Tibial artery (tissue), 4 donors: Measurements from ENCODE around the gene ADAMTS17.
A peak's percentile ranks its signal among the peaks of the same experiment; 100 is the strongest.

Source experiments
- DNase-seq, 2 donors: peaks; one replicate each; pipeline ENCODE4 v3.0.0-alpha.2; 2019
- H3K27ac ChIP-seq, 2 donors: fragments of 200-600 bp; sonication (generic) in 1 of 2; 1 replicate in 1 of 2; 2 replicates in 1 of 2; pipeline ENCODE4 v1.5.1; 2018 to 2019; ENCODE audit warnings: mild to moderate bottlenecking in 1 of 2
- H3K27me3 ChIP-seq, 2 donors: fragments of 200-600 bp; sonication (generic) in 1 of 2; one replicate each; pipeline versions ENCODE4 v1.5.1 to v1.6.0; 2016 to 2019
- H3K36me3 ChIP-seq, 3 donors: fragments of 200-600 bp; sonication (generic) in 2 of 3; one replicate each; pipeline ENCODE4 v1.5.1; 2016 to 2019; ENCODE audit warnings: mild to moderate bottlenecking in 2 of 3
- H3K4me1 ChIP-seq, 4 donors: fragments of 200-600 bp; sonication (generic) in 2 of 4; 1 replicate in 3 of 4; 2 replicates in 1 of 4; pipeline ENCODE4 v1.5.1; 2016 to 2019
- H3K4me3 ChIP-seq, 2 donors: fragments of 200-600 bp; sonication (generic) in 1 of 2; 1 replicate in 1 of 2; 2 replicates in 1 of 2; pipeline ENCODE4 v1.5.1; 2018 to 2019; ENCODE audit warnings: mild to moderate bottlenecking in 2 of 2
- H3K9me3 ChIP-seq, 3 donors: fragments of 200-600 bp; sonication (generic) in 1 of 3; one replicate each; pipeline ENCODE4 v1.5.1; 2016 to 2019
- CTCF ChIP-seq, 2 experiments: fragments of 200-600 bp in 1 of 2; fragments of 450-650 bp in 1 of 2; IDR thresholded peaks; one replicate each; pipeline ENCODE4 v1.5.1; 2017 to 2019; ENCODE audit warnings: antibody characterized with exemption in 2 of 2, mild to moderate bottlenecking in 1 of 2, moderate library complexity in 1 of 2
- intact Hi-C: fragments of 100-400 bp; cut with DNase I; formaldehyde crosslinking; loops from one replicate; pipeline ENCODE4 v1.15.0; 2023; ENCODE audit warnings: low total_unique reads

The ADAMTS17 gene

GRCh38 chr15:100222349-100222715, 119.4 kb downstream of the ADAMTS17 start:
- H3K9me3 ChIP-seq = no peaks in the 10 kb centered on the region
- H3K4me3 ChIP-seq = no peak overlapping the region
- no peak for TF ChIP-seq CTCF (IDR thresholded peaks at IDR 0.05)
- H3K27ac ChIP-seq = no peak overlapping the region
- peak in 1 of 2 donors; percentile 49 for DNase-seq
- H3K36me3 ChIP-seq = no peaks in the 10 kb centered on the region
- intact Hi-C loops = no loop called here
- no peaks in the 10 kb centered on the region for H3K4me1 ChIP-seq
- no peaks in the 10 kb centered on the region for H3K27me3 ChIP-seq

DNA sequence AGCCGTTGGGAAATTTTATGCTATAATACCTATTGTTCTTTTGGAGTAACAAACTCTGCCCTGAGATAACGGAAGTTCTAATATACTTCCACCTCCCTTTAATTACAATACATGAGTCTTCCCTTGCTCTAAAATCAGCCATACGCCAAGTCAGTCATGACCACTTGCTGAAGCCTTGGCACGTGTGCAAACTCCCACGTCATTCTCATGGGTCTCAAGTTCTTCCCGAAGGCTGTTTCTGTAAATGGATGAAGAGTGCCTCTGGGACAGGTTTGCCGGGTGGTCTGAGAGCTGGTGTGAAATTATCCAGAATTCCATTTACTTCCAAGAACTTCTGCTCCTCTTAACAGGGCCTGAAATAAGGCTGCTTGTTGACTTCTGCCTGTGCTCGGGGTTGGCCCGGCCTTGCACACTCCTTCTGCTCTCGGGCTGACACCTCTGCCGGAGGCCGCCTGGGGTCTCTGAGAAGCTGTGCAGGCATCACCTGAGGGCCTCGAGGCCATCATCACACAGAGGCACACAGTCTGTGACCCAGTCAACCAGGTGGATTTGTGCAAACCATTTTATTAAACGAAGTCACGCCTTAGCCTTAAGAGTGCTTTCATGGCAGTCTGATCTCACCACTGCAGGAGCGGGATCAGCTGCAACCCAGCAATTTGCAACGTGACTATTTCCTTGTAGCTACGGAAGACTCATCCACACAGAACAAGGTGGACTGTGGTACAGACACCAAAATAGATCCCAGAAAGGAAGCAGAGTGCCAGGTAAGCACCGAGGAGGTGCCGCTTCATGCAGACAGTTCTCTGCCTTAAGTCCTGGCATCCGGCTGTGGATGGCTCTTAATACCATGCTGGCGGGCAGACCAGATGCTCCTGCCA, 120.1 kb downstream of the ADAMTS17 start:
- Histone ChIP-seq H3K4me3 (no peak overlapping the region), H3K9me3 (no peaks in the 10 kb centered on the region), H3K36me3 (no peaks in the 10 kb centered on the region), H3K27me3 (no peaks in the 10 kb centered on the region), H3K27ac (no peak overlapping the region), H3K4me1 (peaks cover 0 to 2% (median under 1%) of the 10 kb centered on the region in 4 donors)
- TF ChIP-seq CTCF (IDR thresholded peaks at IDR 0.05) = no peak
- peak in 1 of 2 donors; percentile 37 for DNase-seq
- intact Hi-C loops = no loop called here

GRCh38 chr15:100220058-100220768, 121.6 kb downstream of the ADAMTS17 start:
- H3K4me3 ChIP-seq = no peak overlapping the region
- peak in 1 of 2 donors; percentile 16 for DNase-seq
- intact Hi-C loops = no loop called here

DNA sequence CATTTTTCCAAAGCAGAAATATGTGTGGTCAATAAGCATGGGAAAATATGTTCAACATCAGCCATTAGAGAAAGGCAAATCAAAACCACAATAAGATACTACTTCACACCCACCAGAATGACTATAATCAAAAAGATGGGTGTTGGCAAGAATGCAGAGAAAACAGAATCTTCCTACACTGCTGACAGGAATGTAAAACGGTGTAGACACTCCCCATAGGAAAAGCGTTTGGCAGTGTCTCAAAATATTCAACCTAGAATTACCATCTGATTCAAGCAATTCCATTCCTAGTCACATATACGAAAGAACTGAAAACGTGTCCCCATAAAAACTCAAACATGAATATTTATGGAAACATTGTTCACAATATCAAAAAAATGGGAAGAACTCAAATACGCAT, 123.3 kb downstream of the ADAMTS17 start:
- Histone ChIP-seq H3K36me3 (no peaks in the 10 kb centered on the region), H3K27me3 (no peaks in the 10 kb centered on the region), H3K4me3 (no peak overlapping the region), H3K27ac (no peak overlapping the region), H3K9me3 (no peaks in the 10 kb centered on the region), H3K4me1 (peaks cover 0 to 28% (median 20%) of the 10 kb centered on the region in 4 donors)
- intact Hi-C loops = loop anchor here (5.0 kb wide), 1 partner anchor 91 kb away; no protein-coding TSS in a partner anchor
- no peak for TF ChIP-seq CTCF (IDR thresholded peaks at IDR 0.05)
- no peak for DNase-seq

More at GRCh38 chr15:100220058-100220768, 121.6 kb downstream of the ADAMTS17 start:
- no peaks in the 10 kb centered on the region for H3K36me3 ChIP-seq
- TF ChIP-seq CTCF (IDR thresholded peaks at IDR 0.05) = no peak
- no peaks in the 10 kb centered on the region for H3K9me3 ChIP-seq
- H3K4me1 ChIP-seq = peaks cover 0 to 17% (median 15%) of the 10 kb centered on the region in 4 donors
- no peaks in the 10 kb centered on the region for H3K27me3 ChIP-seq
- H3K27ac ChIP-seq = no peak overlapping the region

DNA sequence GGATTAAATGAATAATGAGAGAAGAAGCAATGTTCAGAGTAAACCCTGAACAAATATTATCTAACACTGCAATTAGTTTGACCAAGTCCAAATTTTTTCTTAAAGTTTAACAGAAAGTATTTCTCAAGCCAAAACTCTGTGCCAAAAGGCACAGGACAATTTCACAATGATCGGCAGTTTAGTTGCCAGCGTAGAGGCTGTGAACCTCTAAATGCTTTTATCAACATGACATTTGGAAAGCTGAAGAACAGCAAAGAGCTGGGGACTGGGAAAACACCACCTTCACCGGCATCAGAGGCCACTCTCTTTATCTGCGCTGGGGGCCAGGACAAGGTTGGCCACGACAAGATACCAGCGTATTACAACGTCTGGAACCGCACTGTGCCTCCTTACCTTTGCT, 125.6 kb downstream of the ADAMTS17 start:
- Histone ChIP-seq H3K4me1 (peaks cover 0 to 28% (median 20%) of the 10 kb centered on the region in 4 donors), H3K27me3 (no peaks in the 10 kb centered on the region), H3K4me3 (no peak overlapping the region), H3K27ac (peak overlapping the region; percentile 48 to 62), H3K36me3 (no peaks in the 10 kb centered on the region), H3K9me3 (no peaks in the 10 kb centered on the region)
- intact Hi-C loops = loop anchor here (5.0 kb wide), 1 partner anchor 89 kb away; no protein-coding TSS in a partner anchor
- DNase-seq = peak; percentile 62 to 79
- TF ChIP-seq CTCF (IDR thresholded peaks at IDR 0.05) = no peak
